Skeletal muscle tissue (tissue), 4 donors: ENCODE data around the gene SLC1A3. TPM values are rescaled to one million over a fixed set of nuclear protein-coding genes. Genes with fewer than 3 reads are reported as not detected.

Experiments
- H3K27ac ChIP-seq: one replicate; pipeline ENCODE4 v1.7.0; 2013; ENCODE audit warnings: mild to moderate bottlenecking, low read depth, low read length, inconsistent platforms
- H3K27me3 ChIP-seq, 3 donors: one replicate each; pipeline ENCODE4 v1.7.0; 2013; ENCODE audit warnings: low read length in 3 of 3; ENCODE audit not compliant: control insufficient read depth in 3 of 3, insufficient read depth in 3 of 3
- H3K36me3 ChIP-seq, 3 donors: one replicate each; pipeline ENCODE4 v1.7.0; 2013; ENCODE audit warnings: low read length in 3 of 3; ENCODE audit not compliant: control insufficient read depth in 3 of 3, insufficient read depth in 3 of 3
- H3K4me1 ChIP-seq, 3 donors: one replicate each; pipeline ENCODE4 v1.7.0; 2013; ENCODE audit warnings: low read length in 3 of 3, mild to moderate bottlenecking in 3 of 3; ENCODE audit not compliant: control insufficient read depth in 3 of 3, insufficient read depth in 3 of 3
- H3K4me3 ChIP-seq, 3 donors: one replicate each; pipeline ENCODE4 v1.7.0; 2013; ENCODE audit warnings: low read length in 3 of 3
- H3K9ac ChIP-seq, 3 donors: one replicate each; pipeline ENCODE4 v1.7.0; 2013; ENCODE audit warnings: low read length in 3 of 3, mild to moderate bottlenecking in 3 of 3, moderate library complexity in 2 of 3, low read depth in 1 of 3
- H3K9me3 ChIP-seq, 3 donors: one replicate each; pipeline ENCODE4 v1.7.0; 2013; ENCODE audit warnings: low read length in 3 of 3; ENCODE audit not compliant: control insufficient read depth in 3 of 3
- total RNA-seq: library from RNA; depleted of rRNA; stranded (reverse); fragments of >200 nt; gene quantifications from one replicate; pipeline ENCODE4 v1.2.3, GENCODE V29; 2014
- donor health status: Osteomylitis.

SLC1A3 gene
- total RNA-seq, 1 donor from 2014 or later, result 27.1 TPM

GRCh38 chr5:36681711-36682110, 75.3 kb downstream of the SLC1A3 start:
- Histone ChIP-seq H3K27ac (no peak overlapping the region), H3K36me3 (peaks cover 0 to 3% (median 2%) of the 10 kb centered on the region in 3 donors), H3K4me1 (peaks cover 0 to 6% (median 0%) of the 10 kb centered on the region in 3 donors), H3K9ac (no peak overlapping the region), H3K4me3 (no peak overlapping the region), H3K9me3 (no peaks in the 10 kb centered on the region), H3K27me3 (no peaks in the 10 kb centered on the region)

DNA sequence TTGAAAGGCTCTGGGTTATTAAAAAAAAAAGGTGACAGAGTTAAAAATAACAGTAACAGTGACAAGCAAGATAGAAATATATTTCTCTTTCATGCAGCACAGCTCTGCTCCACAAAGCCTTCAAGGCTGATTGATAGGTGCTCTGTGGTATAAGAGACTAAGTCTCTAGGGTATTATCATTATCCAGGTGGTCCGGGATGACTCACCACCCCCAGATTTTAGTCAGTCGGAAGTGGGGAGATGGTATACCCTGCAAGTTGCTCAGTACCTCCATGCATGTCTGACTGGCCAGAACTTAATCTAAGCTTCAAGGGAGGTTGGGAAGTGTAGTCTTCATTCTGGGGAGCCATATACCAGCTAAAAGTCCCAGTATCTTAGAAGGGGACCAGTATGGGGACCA, 76.1 kb downstream of the SLC1A3 start:
- no peak overlapping the region for H3K4me3 ChIP-seq
- peaks cover 0 to 3% (median 2%) of the 10 kb centered on the region in 3 donors for H3K36me3 ChIP-seq
- H3K27me3 ChIP-seq, result no peaks in the 10 kb centered on the region
- H3K9me3 ChIP-seq, result no peaks in the 10 kb centered on the region
- no peak overlapping the region for H3K9ac ChIP-seq
- H3K27ac ChIP-seq, result no peak overlapping the region
- H3K4me1 ChIP-seq, result peaks cover 0 to 6% (median 0%) of the 10 kb centered on the region in 3 donors

DNA sequence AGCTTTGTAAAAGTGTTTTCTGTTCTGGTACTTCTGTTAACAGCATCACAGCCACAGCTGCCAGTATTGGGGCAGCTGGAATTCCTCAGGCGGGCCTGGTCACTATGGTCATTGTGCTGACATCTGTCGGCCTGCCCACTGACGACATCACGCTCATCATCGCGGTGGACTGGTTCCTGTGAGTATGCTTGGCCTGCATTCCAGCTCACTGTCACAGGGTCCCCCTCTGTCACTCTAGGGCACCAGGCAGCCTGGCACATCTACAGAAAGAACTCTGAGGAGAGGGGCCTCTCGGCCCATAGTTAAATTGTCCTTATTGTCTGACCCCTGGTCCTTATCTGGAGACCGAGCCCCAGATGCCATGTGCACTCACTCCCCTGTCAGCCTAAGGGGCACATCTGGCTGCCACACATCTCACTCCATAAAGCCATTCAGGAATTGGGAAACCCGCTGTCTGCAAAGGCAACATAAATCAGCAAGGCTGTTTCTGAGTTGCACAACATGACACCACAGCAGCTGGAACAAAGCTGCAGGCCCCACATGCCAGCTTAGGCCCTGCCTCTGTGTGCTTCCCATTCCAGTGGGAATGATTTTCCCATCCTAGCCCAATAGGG, 77.5 kb downstream of the SLC1A3 start:
- H3K9me3 ChIP-seq, result no peaks in the 10 kb centered on the region
- no peak overlapping the region for H3K27ac ChIP-seq
- H3K27me3 ChIP-seq, result no peaks in the 10 kb centered on the region
- peaks cover 0 to 6% (median 0%) of the 10 kb centered on the region in 3 donors for H3K4me1 ChIP-seq
- H3K36me3 ChIP-seq, result peaks cover 0 to 3% (median 2%) of the 10 kb centered on the region in 3 donors
- H3K9ac ChIP-seq, result no peak overlapping the region
- no peak overlapping the region for H3K4me3 ChIP-seq

- no peak overlapping the region for H3K4me3 ChIP-seq
- H3K27ac ChIP-seq, result no peak overlapping the region
- peaks cover 0 to 3% (median 0%) of the 10 kb centered on the region in 3 donors for H3K27me3 ChIP-seq
- no peaks in the 10 kb centered on the region for H3K9me3 ChIP-seq
- H3K9ac ChIP-seq, result no peak overlapping the region
- H3K4me1 ChIP-seq, result peaks cover 9 to 10% (median 9%) of the 10 kb centered on the region in 3 donors
- peaks cover 0 to 3% (median 0%) of the 10 kb centered on the region in 3 donors for H3K36me3 ChIP-seq
These were observed 79.4 kb downstream of the SLC1A3 start for GRCh38 chr5:36685631-36686288.

GRCh38 chr5:36686881-36687280, 80.5 kb downstream of the SLC1A3 start:
- Histone ChIP-seq H3K9me3 (no peaks in the 10 kb centered on the region), H3K4me3 (no peak overlapping the region), H3K27me3 (peaks cover 0 to 3% (median 0%) of the 10 kb centered on the region in 3 donors), H3K4me1 (peaks cover 9 to 12% (median 11%) of the 10 kb centered on the region in 3 donors), H3K36me3 (peaks cover 0 to 3% (median 0%) of the 10 kb centered on the region in 3 donors), H3K9ac (no peak overlapping the region), H3K27ac (no peak overlapping the region)

DNA sequence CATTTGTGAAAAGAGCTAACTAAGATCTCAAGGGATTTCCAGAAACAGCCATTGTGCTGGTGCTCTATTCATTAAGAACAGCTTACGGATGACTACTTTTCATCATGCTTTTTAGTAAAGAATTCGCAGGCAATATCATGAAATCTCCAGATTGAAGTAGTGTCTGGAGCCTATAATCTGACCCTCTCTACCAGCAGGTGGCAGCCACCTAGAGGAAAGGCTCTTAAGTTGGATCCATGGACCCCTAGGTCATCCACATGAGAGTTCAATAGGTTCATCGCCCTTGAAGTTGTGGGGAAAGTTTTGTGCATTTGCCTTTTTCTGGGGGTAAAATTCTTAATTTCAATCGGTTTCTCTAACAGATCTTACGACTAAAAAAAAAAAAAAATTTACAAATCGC, 82.3 kb downstream of the SLC1A3 start:
- Histone ChIP-seq H3K9ac (no peak overlapping the region), H3K9me3 (no peaks in the 10 kb centered on the region), H3K4me3 (no peak overlapping the region), H3K4me1 (peaks cover 20 to 25% (median 25%) of the 10 kb centered on the region in 3 donors), H3K27me3 (peaks cover 0 to 3% (median 0%) of the 10 kb centered on the region in 3 donors), H3K36me3 (peaks cover 0 to 3% (median 0%) of the 10 kb centered on the region in 3 donors), H3K27ac (no peak overlapping the region)

- H3K9ac ChIP-seq, result no peak overlapping the region
These were observed 82.8 kb downstream of the SLC1A3 start for GRCh38 chr5:36689225-36689624.

DNA sequence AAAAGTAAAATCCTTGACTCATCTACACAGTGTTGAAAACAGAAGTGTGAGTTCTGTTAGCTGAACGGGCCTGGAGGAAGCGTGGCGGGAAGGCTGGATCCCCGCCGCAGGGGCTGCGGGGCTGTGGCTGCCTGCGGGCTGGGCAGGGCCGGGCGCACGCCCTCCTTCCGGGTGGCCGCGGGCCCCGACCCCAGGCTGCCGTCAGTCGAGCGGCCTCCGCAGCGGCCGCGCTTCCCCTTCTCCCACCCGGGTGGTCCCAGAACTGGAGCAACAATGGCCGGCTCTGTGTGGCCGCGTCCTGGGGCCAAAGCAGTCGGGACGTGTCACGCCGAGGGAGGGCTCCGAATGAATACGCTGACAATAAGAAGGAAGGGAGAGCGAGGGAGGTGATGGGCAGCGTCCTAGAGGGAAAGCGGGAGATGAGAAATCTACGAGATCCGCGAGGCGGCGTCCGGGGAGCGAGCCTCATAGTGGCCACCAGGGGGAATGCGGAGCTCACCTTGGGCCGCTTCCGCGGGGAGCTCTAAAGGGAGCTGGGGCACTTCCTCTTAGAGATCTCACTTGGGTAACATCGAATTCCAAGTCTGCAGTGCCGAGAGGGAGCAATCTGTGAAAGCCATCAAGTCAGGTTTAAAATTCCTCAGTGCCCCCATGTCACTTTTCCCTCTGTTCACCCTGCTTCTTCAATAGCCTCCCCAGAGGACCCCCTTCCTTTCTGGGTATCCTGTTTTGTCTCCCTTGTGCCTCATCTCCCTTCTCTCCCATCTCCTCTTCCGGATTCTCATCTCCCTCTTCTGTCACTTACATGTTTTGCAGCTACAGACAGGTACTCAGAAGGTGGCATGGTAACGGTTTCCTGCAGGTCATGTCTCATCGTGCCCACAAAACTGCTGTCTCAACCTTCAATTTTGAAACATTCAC, 83.9 kb downstream of the SLC1A3 start:
- Histone ChIP-seq H3K4me1 (peaks cover 19 to 25% (median 20%) of the 10 kb centered on the region in 3 donors), H3K9ac (peak overlapping the region; percentile 34 to 77 (median 68)), H3K36me3 (no peaks in the 10 kb centered on the region), H3K9me3 (no peaks in the 10 kb centered on the region), H3K27ac (peak overlapping the region; percentile 71), H3K4me3 (peak overlapping the region; percentile 67 to 76 (median 70)), H3K27me3 (peaks cover 0 to 3% (median 0%) of the 10 kb centered on the region in 3 donors)

More at GRCh38 chr5:36689225-36689624, 82.8 kb downstream of the SLC1A3 start:
- Histone ChIP-seq H3K36me3 (peaks cover 0 to 3% (median 0%) of the 10 kb centered on the region in 3 donors), H3K9me3 (no peaks in the 10 kb centered on the region), H3K27me3 (peaks cover 0 to 3% (median 0%) of the 10 kb centered on the region in 3 donors), H3K27ac (no peak overlapping the region), H3K4me3 (no peak overlapping the region), H3K4me1 (peaks cover 20 to 25% (median 20%) of the 10 kb centered on the region in 3 donors)

- Histone ChIP-seq H3K4me3 (no peak overlapping the region), H3K27me3 (peaks cover 0 to 3% (median 0%) of the 10 kb centered on the region in 3 donors), H3K9ac (no peak overlapping the region), H3K9me3 (no peaks in the 10 kb centered on the region), H3K27ac (peak overlapping the region; percentile 19), H3K36me3 (no peaks in the 10 kb centered on the region), H3K4me1 (peaks cover 19 to 25% (median 20%) of the 10 kb centered on the region in 3 donors)
These were observed 84.8 kb downstream of the SLC1A3 start for GRCh38 chr5:36691226-36691625.
